Mesodermal cell (in vitro differentiated cells): Measurements from ENCODE around the gene TNS3.

Experiments
- H3K27ac ChIP-seq: 2 replicates; pipeline ENCODE4 v1.7.0; 2013; ENCODE audit warnings: mild to moderate bottlenecking, low read depth, low read length, moderate library complexity; ENCODE audit not compliant: severe bottlenecking
- H3K36me3 ChIP-seq: 2 replicates; pipeline ENCODE4 v1.7.1; 2013; ENCODE audit warnings: mild to moderate bottlenecking, low read length, moderate library complexity; ENCODE audit not compliant: control insufficient read depth, insufficient read depth
- H3K4me1 ChIP-seq: one replicate; pipeline ENCODE4 v1.7.1; 2013; ENCODE audit warnings: mild to moderate bottlenecking, low read length; ENCODE audit not compliant: insufficient read depth, control insufficient read depth, poor library complexity, severe bottlenecking
- H3K4me3 ChIP-seq: 2 replicates; pipeline ENCODE4 v1.7.0; 2013; ENCODE audit warnings: low read length, control low read depth, mild to moderate bottlenecking; ENCODE audit not compliant: insufficient read depth, poor library complexity, severe bottlenecking; ENCODE audit errors: extremely low read depth
- H3K9me3 ChIP-seq: 2 replicates; pipeline ENCODE4 v1.7.1; 2013; ENCODE audit warnings: mild to moderate bottlenecking, low read length, moderate library complexity; ENCODE audit not compliant: control insufficient read depth
- WGBS, 2 experiments: methylation state at CpG; one replicate each; pipeline ENCODE4 v1.1.5; 2013; ENCODE audit warnings: missing lambda C conversion rate in 2 of 2; ENCODE audit not compliant: insufficient coverage in 2 of 2; 5-methylcytosine and 5-hydroxymethylcytosine counted together

Gene TNS3

GRCh38 chr7:47479821-47480575, 101.9 kb downstream of the TNS3 start:
- WGBS, 2 experiments, result 84 to 85% methylated on average over 10 to 12 of the region's 12 CpGs
- Histone ChIP-seq H3K9me3 (no peaks in the 10 kb centered on the region), H3K4me3 (no peak overlapping the region), H3K27ac (no peak overlapping the region), H3K4me1 (peaks cover 53% of the 10 kb centered on the region), H3K36me3 (peaks cover 2% of the 10 kb centered on the region)

GRCh38 chr7:47478926-47479711, 102.8 kb downstream of the TNS3 start:
- Histone ChIP-seq H3K4me1 (peaks cover 52% of the 10 kb centered on the region), H3K27ac (no peak overlapping the region), H3K4me3 (no peak overlapping the region), H3K9me3 (no peaks in the 10 kb centered on the region), H3K36me3 (peaks cover 2% of the 10 kb centered on the region)
- 86 to 96% methylated on average over 9 to 10 of the region's 17 CpGs for WGBS, 2 experiments

- H3K9me3 ChIP-seq, result no peaks in the 10 kb centered on the region
- WGBS, 2 experiments, result 94 to 98% methylated on average over 4 of the region's 6 CpGs
- H3K36me3 ChIP-seq, result peaks cover 2% of the 10 kb centered on the region
- H3K4me1 ChIP-seq, result peaks cover 44% of the 10 kb centered on the region
- no peak overlapping the region for H3K4me3 ChIP-seq
- no peak overlapping the region for H3K27ac ChIP-seq
Observed at GRCh38 chr7:47478017-47478344, 103.9 kb downstream of the TNS3 start.

DNA sequence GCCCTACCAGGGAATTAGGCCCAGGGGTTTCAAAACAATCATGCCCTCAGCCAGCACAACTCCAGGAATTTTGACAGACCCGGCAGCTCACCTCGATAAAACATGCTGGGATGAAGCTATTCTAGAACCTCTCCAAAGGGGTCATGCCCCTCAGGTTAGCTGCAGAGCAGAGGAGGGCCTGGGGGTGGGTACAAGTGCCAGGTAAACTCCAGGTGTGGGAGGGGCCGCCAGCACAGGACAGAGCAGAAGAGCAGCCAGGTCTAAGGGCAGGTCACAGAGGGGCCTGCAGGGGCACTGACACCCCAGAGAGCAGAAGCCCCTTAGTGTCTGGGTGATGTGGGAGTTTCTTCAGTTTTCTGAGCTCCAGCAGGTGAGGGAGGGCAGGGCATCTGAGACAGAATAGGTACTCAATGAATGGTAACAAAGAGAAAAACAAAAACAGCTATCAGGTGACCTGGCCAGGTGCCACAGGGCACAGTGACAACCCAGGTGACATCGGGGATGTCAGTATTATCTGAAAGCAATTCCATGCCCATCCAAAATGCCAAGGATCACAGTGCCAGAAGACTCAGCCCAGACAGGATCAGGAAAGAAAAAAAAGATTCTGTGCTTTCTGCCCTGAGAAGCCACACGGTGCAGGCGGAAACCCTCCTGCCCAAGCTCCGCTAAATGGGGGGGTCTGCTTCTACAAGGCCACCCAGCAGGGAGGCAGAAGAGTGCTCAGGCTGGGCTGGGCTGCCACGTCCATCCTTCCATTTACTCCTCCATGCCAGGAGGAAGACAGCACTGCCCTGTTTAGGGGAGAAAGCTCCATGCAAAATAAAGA, 104.5 kb downstream of the TNS3 start:
- no peaks in the 10 kb centered on the region for H3K9me3 ChIP-seq
- peaks cover 38% of the 10 kb centered on the region for H3K4me1 ChIP-seq
- H3K27ac ChIP-seq, result no peak overlapping the region
- H3K4me3 ChIP-seq, result no peak overlapping the region
- WGBS, 2 experiments, result 90 to 98% methylated on average over 4 to 8 of the region's 8 CpGs
- H3K36me3 ChIP-seq, result peaks cover 5% of the 10 kb centered on the region

GRCh38 chr7:47475880-47476227, 106.1 kb downstream of the TNS3 start:
- Histone ChIP-seq H3K36me3 (peaks cover 5% of the 10 kb centered on the region), H3K4me1 (peaks cover 23% of the 10 kb centered on the region), H3K9me3 (no peaks in the 10 kb centered on the region), H3K4me3 (no peak overlapping the region), H3K27ac (no peak overlapping the region)
- 95 to 100% methylated on average over 6 to 7 of the region's 7 CpGs for WGBS, 2 experiments

GRCh38 chr7:47474937-47475879, 106.7 kb downstream of the TNS3 start:
- WGBS, 2 experiments, result 79% methylated on average over 18 to 20 of the region's 24 CpGs
- peaks cover 9% of the 10 kb centered on the region for H3K36me3 ChIP-seq
- peaks cover 17% of the 10 kb centered on the region for H3K4me1 ChIP-seq
- no peaks in the 10 kb centered on the region for H3K9me3 ChIP-seq
- H3K27ac ChIP-seq, result no peak overlapping the region
- no peak overlapping the region for H3K4me3 ChIP-seq

- Histone ChIP-seq H3K4me1 (peaks cover 17% of the 10 kb centered on the region), H3K4me3 (no peak overlapping the region)
- 82% methylated on average over 2 of the region's 2 CpGs for WGBS, 2 experiments
Observed at GRCh38 chr7:47474211-47474936, 107.5 kb downstream of the TNS3 start.

GRCh38 chr7:47473499-47474210, 108.3 kb downstream of the TNS3 start:
- Histone ChIP-seq H3K4me3 (no peak overlapping the region), H3K27ac (no peak overlapping the region), H3K36me3 (peaks cover 11% of the 10 kb centered on the region), H3K9me3 (no peaks in the 10 kb centered on the region), H3K4me1 (peaks cover 13% of the 10 kb centered on the region)
- WGBS, 2 experiments, result 95 to 100% methylated on average over 4 of the region's 6 CpGs

More at GRCh38 chr7:47474211-47474936, 107.5 kb downstream of the TNS3 start:
- Histone ChIP-seq H3K27ac (no peak overlapping the region), H3K36me3 (peaks cover 11% of the 10 kb centered on the region), H3K9me3 (no peaks in the 10 kb centered on the region)

- Histone ChIP-seq H3K4me1 (peaks cover 13% of the 10 kb centered on the region), H3K27ac (no peak overlapping the region), H3K36me3 (peaks cover 12% of the 10 kb centered on the region), H3K4me3 (no peak overlapping the region), H3K9me3 (no peaks in the 10 kb centered on the region)
- WGBS, 2 experiments, result 93 to 98% methylated on average over 14 to 17 of the region's 19 CpGs
Observed at GRCh38 chr7:47472444-47473157, 109.3 kb downstream of the TNS3 start.
